HFFc6 (cell line): ENCODE measurements around the gene CMIP. TPM values are rescaled to one million over a fixed set of nuclear protein-coding genes. Genes with fewer than 3 reads are reported as not detected.

ENCODE experiments used
- DNase-seq: peaks from one replicate; pipeline ENCODE4 v3.0.0-alpha.2; 2018
- H3K27ac Mint-ChIP-seq: 2 replicates; pipeline ENCODE4 v1.8.0; 2020; ENCODE audit warnings: mild to moderate bottlenecking, mixed read lengths
- H3K27me3 Mint-ChIP-seq: 2 replicates; pipeline ENCODE4 v1.8.0; 2021; ENCODE audit warnings: mild to moderate bottlenecking, moderate library complexity, mixed read lengths; ENCODE audit not compliant: insufficient read depth
- H3K36me3 Mint-ChIP-seq: 2 replicates; pipeline ENCODE4 v1.8.0; 2021; ENCODE audit warnings: low read depth, mixed read lengths
- H3K4me1 Mint-ChIP-seq: 2 replicates; pipeline ENCODE4 v1.8.0; 2020; ENCODE audit warnings: low read depth, mixed read lengths
- H3K4me3 Mint-ChIP-seq: 2 replicates; pipeline ENCODE4 v1.8.0; 2020; ENCODE audit warnings: mild to moderate bottlenecking, moderate library complexity, mixed read lengths
- H3K9me3 Mint-ChIP-seq: 2 replicates; pipeline ENCODE4 v1.8.0; 2020; ENCODE audit warnings: mild to moderate bottlenecking, mixed read lengths
- total RNA-seq, 6 experiments: library from RNA; stranded (reverse); fragmentation: NEBNext Ultra II Directional; extraction: Animal tissue kit (Norgen Biotek cat#: 25700); gene quantifications; 2 replicates in 1 of 6; 3 replicates in 5 of 6; pipeline ENCODE4 v1.2.3, GENCODE V29; 2021
- TF ChIP-seq, protein P1 (sequence below): fragments of 200-600 bp; sonication (generic); IDR thresholded peaks from 2 replicates; pipeline ENCODE4 v1.5.0; 2021; ENCODE audit warnings: antibody characterized with exemption, mild to moderate bottlenecking

The CMIP gene
- total RNA-seq, 6 experiments from 2014 or later, result 35.9 to 48.0 (median 43.5) TPM

- no peak for DNase-seq
- peaks cover 45% of the 10 kb centered on the region for H3K4me1 Mint-ChIP-seq
- no peaks in the 10 kb centered on the region for H3K9me3 Mint-ChIP-seq
- no peak overlapping the region for H3K27ac Mint-ChIP-seq
- no peak overlapping the region for H3K4me3 Mint-ChIP-seq
- H3K27me3 Mint-ChIP-seq, result no peaks in the 10 kb centered on the region; the same call in 1 of the 2 replicates
- TF ChIP-seq, protein P1, sequence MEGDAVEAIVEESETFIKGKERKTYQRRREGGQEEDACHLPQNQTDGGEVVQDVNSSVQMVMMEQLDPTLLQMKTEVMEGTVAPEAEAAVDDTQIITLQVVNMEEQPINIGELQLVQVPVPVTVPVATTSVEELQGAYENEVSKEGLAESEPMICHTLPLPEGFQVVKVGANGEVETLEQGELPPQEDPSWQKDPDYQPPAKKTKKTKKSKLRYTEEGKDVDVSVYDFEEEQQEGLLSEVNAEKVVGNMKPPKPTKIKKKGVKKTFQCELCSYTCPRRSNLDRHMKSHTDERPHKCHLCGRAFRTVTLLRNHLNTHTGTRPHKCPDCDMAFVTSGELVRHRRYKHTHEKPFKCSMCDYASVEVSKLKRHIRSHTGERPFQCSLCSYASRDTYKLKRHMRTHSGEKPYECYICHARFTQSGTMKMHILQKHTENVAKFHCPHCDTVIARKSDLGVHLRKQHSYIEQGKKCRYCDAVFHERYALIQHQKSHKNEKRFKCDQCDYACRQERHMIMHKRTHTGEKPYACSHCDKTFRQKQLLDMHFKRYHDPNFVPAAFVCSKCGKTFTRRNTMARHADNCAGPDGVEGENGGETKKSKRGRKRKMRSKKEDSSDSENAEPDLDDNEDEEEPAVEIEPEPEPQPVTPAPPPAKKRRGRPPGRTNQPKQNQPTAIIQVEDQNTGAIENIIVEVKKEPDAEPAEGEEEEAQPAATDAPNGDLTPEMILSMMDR, result no peak
- peaks cover 4% of the 10 kb centered on the region; the same call in 1 of the 2 replicates for H3K36me3 Mint-ChIP-seq
Measured at GRCh38 chr16:81467072-81467471, 22.5 kb downstream of the CMIP start.

GRCh38 chr16:81467815-81468214 is 23.2 kb downstream of the CMIP start:
- DNase-seq, result no peak
- TF ChIP-seq, protein P1, result no peak
- no peaks in the 10 kb centered on the region; the same call in 1 of the 2 replicates for H3K27me3 Mint-ChIP-seq
- peaks cover 4% of the 10 kb centered on the region; the same call in 1 of the 2 replicates for H3K36me3 Mint-ChIP-seq
- no peak overlapping the region for H3K27ac Mint-ChIP-seq
- H3K9me3 Mint-ChIP-seq, result no peaks in the 10 kb centered on the region
- H3K4me1 Mint-ChIP-seq, result peaks cover 42% of the 10 kb centered on the region
- no peak overlapping the region for H3K4me3 Mint-ChIP-seq

GRCh38 chr16:81468269-81468902 is 23.8 kb downstream of the CMIP start:
- Mint-ChIP-seq H3K4me1 (peaks cover 44% of the 10 kb centered on the region), H3K36me3 (peaks cover 4% of the 10 kb centered on the region; the same call in 1 of the 2 replicates), H3K27ac (no peak overlapping the region)

GRCh38 chr16:81469183-81469677 is 24.6 kb downstream of the CMIP start:
- Mint-ChIP-seq H3K36me3 (peaks cover 4% of the 10 kb centered on the region; the same call in 1 of the 2 replicates), H3K27ac (no peak overlapping the region; the same call in 1 of the 2 replicates), H3K4me3 (no peak overlapping the region), H3K9me3 (no peaks in the 10 kb centered on the region), H3K4me1 (peaks cover 53% of the 10 kb centered on the region), H3K27me3 (no peaks in the 10 kb centered on the region; the same call in none of the 2 replicates)
- DNase-seq, result no peak
- TF ChIP-seq, protein P1, result no peak

More at GRCh38 chr16:81468269-81468902, 23.8 kb downstream of the CMIP start:
- TF ChIP-seq, protein P1, result no peak
- H3K4me3 Mint-ChIP-seq, result no peak overlapping the region
- DNase-seq, result no peak
- no peaks in the 10 kb centered on the region for H3K9me3 Mint-ChIP-seq
- no peaks in the 10 kb centered on the region; the same call in none of the 2 replicates for H3K27me3 Mint-ChIP-seq

GRCh38 chr16:81469710-81470535 is 25.3 kb downstream of the CMIP start:
- Mint-ChIP-seq H3K9me3 (no peaks in the 10 kb centered on the region), H3K4me3 (no peak overlapping the region), H3K36me3 (peaks cover 4% of the 10 kb centered on the region), H3K27ac (no peak overlapping the region), H3K4me1 (peaks cover 57% of the 10 kb centered on the region), H3K27me3 (no peaks in the 10 kb centered on the region; the same call in none of the 2 replicates)
- no peak for DNase-seq
- TF ChIP-seq, protein P1, result no peak
